Mesendoderm (in vitro differentiated cells): ENCODE data around the gene PFAS.

Source experiments
- DNase-seq: peaks from one replicate; pipeline ENCODE4 v3.0.0; 2013
- H2AK5ac ChIP-seq: 2 replicates; pipeline ENCODE4 v1.6.1; 2013; ENCODE audit warnings: low read length, inconsistent platforms
- H2BK120ac ChIP-seq: 2 replicates; pipeline ENCODE4 v1.6.1; 2013; ENCODE audit warnings: low read depth, mild to moderate bottlenecking, low read length, moderate library complexity, mixed read lengths
- H2BK15ac ChIP-seq: replicated peaks from 2 replicates; pipeline ENCODE4 v1.6.1; 2013; ENCODE audit warnings: low read depth, mild to moderate bottlenecking, moderate library complexity
- H2BK5ac ChIP-seq: 2 replicates; pipeline ENCODE4 v1.6.1; 2013; ENCODE audit warnings: low read length, inconsistent platforms
- H3K18ac ChIP-seq: 2 replicates; pipeline ENCODE4 v1.6.1; 2013; ENCODE audit warnings: mild to moderate bottlenecking, low read length, mixed read lengths
- H3K23ac ChIP-seq: one replicate; pipeline ENCODE4 v1.6.1; 2013; ENCODE audit warnings: low read length
- H3K27ac ChIP-seq: 2 replicates; pipeline ENCODE4 v1.5.1; 2013; ENCODE audit warnings: low read depth, mild to moderate bottlenecking, inconsistent platforms, low read length, moderate library complexity
- H3K27me3 ChIP-seq: 2 replicates; pipeline ENCODE4 v1.6.1; 2013; ENCODE audit warnings: low read length, control low read depth, mild to moderate bottlenecking, inconsistent platforms; ENCODE audit not compliant: insufficient read depth, poor library complexity
- H3K36me3 ChIP-seq: 2 replicates; pipeline ENCODE4 v1.6.1; 2013; ENCODE audit warnings: low read length, inconsistent platforms; ENCODE audit not compliant: control insufficient read depth, insufficient read depth
- H3K4ac ChIP-seq: one replicate; pipeline ENCODE4 v1.6.1; 2013; ENCODE audit warnings: low read depth, mild to moderate bottlenecking, low read length, moderate library complexity
- H3K4me1 ChIP-seq: 2 replicates; pipeline ENCODE4 v1.6.1; 2013; ENCODE audit warnings: low read depth, low read length, inconsistent platforms; ENCODE audit not compliant: control insufficient read depth
- H3K4me2 ChIP-seq: 2 replicates; pipeline ENCODE4 v1.6.1; 2013; ENCODE audit warnings: low read length
- H3K4me3 ChIP-seq: 2 replicates; pipeline ENCODE4 v1.5.1; 2013; ENCODE audit warnings: mild to moderate bottlenecking, low read length
- H3K56ac ChIP-seq: one replicate; pipeline ENCODE4 v1.6.1; 2013; ENCODE audit warnings: low read length
- H3K79me1 ChIP-seq: 2 replicates; pipeline ENCODE4 v1.6.1; 2013; ENCODE audit warnings: low read length, inconsistent platforms
- H3K79me2 ChIP-seq: 2 replicates; pipeline ENCODE4 v1.6.1; 2013; ENCODE audit warnings: mild to moderate bottlenecking, low read length; ENCODE audit not compliant: control insufficient read depth, insufficient read depth
- H3K9ac ChIP-seq: 2 replicates; pipeline ENCODE4 v1.6.1; 2013; ENCODE audit warnings: low read length, inconsistent platforms
- H4K5ac ChIP-seq: one replicate; pipeline ENCODE4 v1.6.1; 2013; ENCODE audit warnings: low read length
- H4K8ac ChIP-seq: one replicate; pipeline ENCODE4 v1.6.1; 2013; ENCODE audit warnings: low read depth, mild to moderate bottlenecking, control low read depth, low read length, moderate library complexity
- WGBS: extraction: QIAGEN DNeasy Blood & Tissue Kit; methylation state at CpG from one replicate; pipeline ENCODE4 v1.1.7; 2013; ENCODE audit warnings: low lambda C conversion rate, missing lambda C conversion rate; ENCODE audit not compliant: insufficient coverage; ENCODE audit errors: extremely low coverage; 5-methylcytosine and 5-hydroxymethylcytosine counted together

The PFAS gene

DNA sequence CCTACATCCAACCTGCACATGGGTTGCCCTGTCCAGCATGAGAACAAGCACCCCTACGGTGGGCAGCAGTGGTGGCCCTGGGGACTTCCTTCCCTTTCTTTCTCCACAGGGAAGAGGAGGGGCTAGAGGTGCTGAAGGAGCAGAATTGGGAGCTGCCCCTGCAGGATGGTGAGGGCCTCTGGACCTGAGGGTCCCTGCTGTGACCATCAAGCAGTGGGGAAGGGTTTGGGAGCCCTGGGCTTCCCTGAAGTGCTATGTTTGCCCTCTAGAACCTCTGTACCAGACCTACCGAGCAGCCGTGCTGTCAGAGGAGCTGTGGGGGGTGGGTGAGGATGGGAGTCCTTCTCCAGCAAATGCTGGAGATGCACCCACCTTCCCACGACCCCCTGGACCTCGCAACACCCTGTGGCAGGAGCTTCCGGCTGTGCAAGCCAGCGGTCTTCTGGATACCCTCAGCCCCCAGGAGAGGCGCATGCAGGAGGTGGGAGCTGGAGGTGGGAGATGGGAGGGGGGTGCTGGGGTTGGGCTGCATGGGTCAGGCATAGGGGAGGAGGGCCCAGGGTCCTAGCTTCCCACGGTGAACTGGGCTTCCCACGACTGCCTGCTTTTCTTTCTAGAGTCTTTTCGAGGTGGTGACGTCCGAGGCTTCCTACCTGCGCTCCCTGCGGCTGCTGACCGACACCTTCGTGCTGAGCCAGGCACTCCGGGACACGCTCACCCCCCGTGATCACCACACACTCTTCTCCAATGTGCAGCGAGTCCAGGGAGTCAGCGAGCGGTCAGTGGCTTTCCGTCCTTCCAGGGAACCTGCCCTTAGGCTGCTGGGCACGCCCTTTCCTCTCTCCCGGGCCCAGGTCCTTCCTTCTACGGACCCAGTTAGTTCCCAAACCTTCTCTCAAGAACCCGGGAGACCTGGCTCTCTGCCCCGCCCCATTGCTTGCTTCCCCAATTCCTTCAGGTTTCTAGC lies 66.0 kb downstream of the PFAS start:
- peak overlapping the region; percentile 32 for H3K4me3 ChIP-seq
- DNase-seq: no peak
- H2BK120ac ChIP-seq: no peak overlapping the region

DNA sequence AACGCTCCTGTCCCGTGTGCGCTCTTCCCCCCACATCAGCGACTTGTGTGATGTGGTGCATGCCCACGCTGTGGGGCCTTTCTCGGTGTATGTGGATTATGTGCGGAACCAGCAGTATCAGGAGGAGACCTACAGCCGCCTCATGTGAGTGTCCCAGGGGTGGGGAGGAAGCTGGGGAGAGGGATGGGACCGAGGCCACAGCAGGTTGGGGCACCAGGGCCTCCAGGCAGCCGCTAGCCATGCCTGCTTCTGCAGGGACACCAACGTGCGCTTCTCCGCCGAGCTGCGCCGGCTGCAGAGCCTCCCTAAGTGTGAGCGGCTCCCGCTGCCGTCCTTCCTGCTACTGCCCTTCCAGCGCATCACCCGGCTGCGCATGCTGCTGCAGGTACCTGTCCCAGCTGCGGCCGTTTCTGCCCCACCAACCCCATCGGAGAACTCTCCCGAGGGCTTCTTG lies 66.7 kb downstream of the PFAS start:
- Histone ChIP-seq H3K27ac (no peak overlapping the region), H2BK120ac (no peak overlapping the region), H2BK15ac (no peak overlapping the region), H4K8ac (no peak overlapping the region), H3K4ac (no peak overlapping the region), H3K23ac (peak overlapping the region; percentile 57), H3K9ac (peak overlapping the region; percentile 54), H3K27me3 (peaks cover 5% of the 10 kb centered on the region), H2BK5ac (no peak overlapping the region), H2AK5ac (no peak overlapping the region), H4K5ac (no peak overlapping the region), H3K36me3 (no peaks in the 10 kb centered on the region), H3K79me1 (no peaks in the 10 kb centered on the region), H3K4me3 (peak overlapping the region; percentile 32), H3K79me2 (no peaks in the 10 kb centered on the region), H3K4me2 (peak overlapping the region; percentile 76), H3K56ac (peak overlapping the region; percentile 78), H3K18ac (no peak overlapping the region), H3K4me1 (peaks cover 6% of the 10 kb centered on the region)
- WGBS: no CpG with 5 or more reads among the region's 26 CpGs
- peak; percentile 53 for DNase-seq

More for the DNA sequence above, 66.0 kb downstream of the PFAS start:
- Histone ChIP-seq H3K79me2 (no peaks in the 10 kb centered on the region), H4K5ac (no peak overlapping the region), H3K18ac (no peak overlapping the region), H3K23ac (no peak overlapping the region), H2BK5ac (no peak overlapping the region), H3K4ac (no peak overlapping the region), H2BK15ac (no peak overlapping the region), H3K27me3 (peaks cover 5% of the 10 kb centered on the region), H2AK5ac (no peak overlapping the region), H3K79me1 (no peaks in the 10 kb centered on the region), H3K4me1 (peaks cover 10% of the 10 kb centered on the region), H4K8ac (no peak overlapping the region), H3K9ac (peak overlapping the region; percentile 54), H3K4me2 (peak overlapping the region; percentile 76), H3K36me3 (no peaks in the 10 kb centered on the region), H3K56ac (peak overlapping the region; percentile 78), H3K27ac (no peak overlapping the region)
- WGBS: no CpG with 5 or more reads among the region's 29 CpGs

- no CpG with 5 or more reads among the region's 24 CpGs for WGBS
- H3K23ac ChIP-seq: no peak overlapping the region
- H2BK5ac ChIP-seq: no peak overlapping the region
- no peak overlapping the region for H2BK120ac ChIP-seq
- peaks cover 5% of the 10 kb centered on the region for H3K27me3 ChIP-seq
- peaks cover 6% of the 10 kb centered on the region for H3K4me1 ChIP-seq
- no peaks in the 10 kb centered on the region for H3K79me2 ChIP-seq
- no peak overlapping the region for H3K27ac ChIP-seq
- H3K18ac ChIP-seq: no peak overlapping the region
- no peaks in the 10 kb centered on the region for H3K79me1 ChIP-seq
- no peak overlapping the region for H4K5ac ChIP-seq
- no peak overlapping the region for H4K8ac ChIP-seq
- DNase-seq: no peak
- no peak overlapping the region for H3K4me2 ChIP-seq
- no peak overlapping the region for H3K9ac ChIP-seq
- H2BK15ac ChIP-seq: no peak overlapping the region
- H3K4ac ChIP-seq: no peak overlapping the region
- no peak overlapping the region for H3K4me3 ChIP-seq
- H3K36me3 ChIP-seq: no peaks in the 10 kb centered on the region
- no peak overlapping the region for H2AK5ac ChIP-seq
- no peak overlapping the region for H3K56ac ChIP-seq
Measured at GRCh38 chr17:8318010-8318935, 69.2 kb downstream of the PFAS start.
